Activated T-cell treated with anti-CD3 and anti-CD28 coated beads, Interleukin-2, amount 50 U/mL, for 72 hours (primary cell): Measurements from ENCODE around the gene TFAP2C. TPM values are rescaled to one million over a fixed set of nuclear protein-coding genes. Genes with fewer than 3 reads are reported as not detected.
"Not testable (repeated sequence)": the region's sequence is repeated elsewhere in the genome, so short reads cannot be mapped to it uniquely, and the experiment has no call there.

Experiments
- ATAC-seq, 2 donors: fragments of 150-1000 bp; cut with Tn5 transposase; replicated peaks in 1 of 2; 2 replicates each; pipeline ENCODE4 v1.10.0; 2021; ENCODE audit warnings: moderate library complexity in 2 of 2, mild to moderate bottlenecking in 1 of 2
- DNase-seq, 2 donors: peaks; one replicate each; pipeline ENCODE4 v3.0.0; 2021 to 2022; ENCODE audit warnings: mixed read lengths in 1 of 2
- H3K27ac Mint-ChIP-seq: one replicate; pipeline ENCODE4 v1.8.0; 2022; ENCODE audit warnings: mild to moderate bottlenecking, moderate library complexity, mixed read lengths
- H3K27me3 Mint-ChIP-seq: one replicate; pipeline ENCODE4 v1.8.0; 2022; ENCODE audit warnings: low read depth, mixed read lengths
- H3K36me3 Mint-ChIP-seq, 2 donors: one replicate each; pipeline ENCODE4 v1.8.0; 2022; ENCODE audit warnings: mixed read lengths in 2 of 2, mild to moderate bottlenecking in 1 of 2; ENCODE audit not compliant: insufficient read depth in 2 of 2
- H3K4me1 Mint-ChIP-seq: one replicate; pipeline ENCODE4 v1.8.0; 2022; ENCODE audit warnings: low read depth, mixed read lengths
- H3K4me3 Mint-ChIP-seq, 2 donors: one replicate each; pipeline ENCODE4 v1.8.0; 2022; ENCODE audit warnings: mild to moderate bottlenecking in 2 of 2, mixed read lengths in 2 of 2, moderate library complexity in 2 of 2
- H3K9me3 Mint-ChIP-seq, 2 donors: one replicate each; pipeline ENCODE4 v1.8.0; 2022; ENCODE audit warnings: mixed read lengths in 2 of 2
- total RNA-seq, 2 donors: library from RNA; stranded (reverse); gene quantifications; one replicate each; pipeline ENCODE4 v1.2.3, GENCODE V29; 2022

Gene TFAP2C
- total RNA-seq, 2 donors from 2014 or later, result 0.07 TPM; not detected in 1

- H3K27ac Mint-ChIP-seq, result no peak overlapping the region
- ATAC-seq (no peak), DNase-seq (no peak)
- H3K27me3 Mint-ChIP-seq, result peaks cover 58% of the 10 kb centered on the region
- no peaks in the 10 kb centered on the region for H3K36me3 Mint-ChIP-seq
- no peaks in the 10 kb centered on the region for H3K4me1 Mint-ChIP-seq
- no peak overlapping the region for H3K4me3 Mint-ChIP-seq
- H3K9me3 Mint-ChIP-seq, result no peaks in the 10 kb centered on the region
These were observed 5.8 kb downstream of the TFAP2C start for GRCh38 chr20:56634735-56635385.

- no peak for DNase-seq
- no peak overlapping the region for H3K27ac Mint-ChIP-seq
- peaks cover 51% of the 10 kb centered on the region for H3K27me3 Mint-ChIP-seq
- no peaks in the 10 kb centered on the region for H3K4me1 Mint-ChIP-seq
- no peak overlapping the region for H3K4me3 Mint-ChIP-seq
- ATAC-seq, result no peak
- no peaks in the 10 kb centered on the region for H3K9me3 Mint-ChIP-seq
- no peaks in the 10 kb centered on the region for H3K36me3 Mint-ChIP-seq
These were observed 7.6 kb downstream of the TFAP2C start for GRCh38 chr20:56636716-56637115.

- Mint-ChIP-seq H3K9me3 (no peaks in the 10 kb centered on the region), H3K27me3 (peaks cover 43% of the 10 kb centered on the region), H3K27ac (no peak overlapping the region), H3K36me3 (no peaks in the 10 kb centered on the region), H3K4me3 (no peak overlapping the region), H3K4me1 (no peaks in the 10 kb centered on the region)
- DNase-seq (no peak), ATAC-seq (no peak)
These were observed 8.5 kb downstream of the TFAP2C start for GRCh38 chr20:56637576-56637975.

- Mint-ChIP-seq H3K27ac (no peak overlapping the region), H3K9me3 (no peaks in the 10 kb centered on the region), H3K36me3 (no peaks in the 10 kb centered on the region), H3K4me1 (no peaks in the 10 kb centered on the region), H3K27me3 (peaks cover 6% of the 10 kb centered on the region), H3K4me3 (no peak overlapping the region)
- no peak for ATAC-seq
- DNase-seq, result no peak
These were observed 17.5 kb downstream of the TFAP2C start for GRCh38 chr20:56646599-56646998.

- Mint-ChIP-seq H3K36me3 (no peaks in the 10 kb centered on the region), H3K27me3 (no peaks in the 10 kb centered on the region), H3K9me3 (no peaks in the 10 kb centered on the region), H3K27ac (no peak overlapping the region), H3K4me3 (no peak overlapping the region), H3K4me1 (no peaks in the 10 kb centered on the region)
- ATAC-seq (no peak), DNase-seq (no peak)
These were observed 24.1 kb downstream of the TFAP2C start for GRCh38 chr20:56653211-56653610.

GRCh38 chr20:56656632-56657031 lies 27.5 kb downstream of the TFAP2C start:
- Mint-ChIP-seq H3K27me3 (no peaks in the 10 kb centered on the region), H3K4me1 (no peaks in the 10 kb centered on the region), H3K9me3 (no peaks in the 10 kb centered on the region), H3K27ac (no peak overlapping the region), H3K36me3 (no peaks in the 10 kb centered on the region), H3K4me3 (no peak overlapping the region)
- DNase-seq (no peak), ATAC-seq (no peak)

- Mint-ChIP-seq H3K27me3 (no peaks in the 10 kb centered on the region), H3K4me3 (no peak overlapping the region), H3K27ac (no peak overlapping the region), H3K9me3 (no peaks in the 10 kb centered on the region), H3K4me1 (no peaks in the 10 kb centered on the region), H3K36me3 (no peaks in the 10 kb centered on the region)
- DNase-seq (no peak), ATAC-seq (no peak)
These were observed 28.8 kb downstream of the TFAP2C start for GRCh38 chr20:56657879-56658278.

- not testable (repeated sequence) for H3K27me3 Mint-ChIP-seq, H3K9me3 Mint-ChIP-seq, H3K27ac Mint-ChIP-seq, ATAC-seq, DNase-seq, H3K4me3 Mint-ChIP-seq, H3K36me3 Mint-ChIP-seq, H3K4me1 Mint-ChIP-seq
These were observed 29.3 kb downstream of the TFAP2C start for GRCh38 chr20:56658341-56658947.

- Mint-ChIP-seq H3K27me3 (no peaks in the 10 kb centered on the region), H3K4me3 (no peak overlapping the region)
- no peak for ATAC-seq
These were observed 34.6 kb downstream of the TFAP2C start for GRCh38 chr20:56663660-56664059.

GRCh38 chr20:56664796-56665195 lies 35.7 kb downstream of the TFAP2C start:
- Mint-ChIP-seq H3K36me3 (no peaks in the 10 kb centered on the region), H3K4me1 (no peaks in the 10 kb centered on the region), H3K27me3 (no peaks in the 10 kb centered on the region), H3K4me3 (no peak overlapping the region), H3K27ac (no peak overlapping the region), H3K9me3 (no peaks in the 10 kb centered on the region)
- no peak for DNase-seq
- ATAC-seq, result no peak

More at GRCh38 chr20:56663660-56664059, 34.6 kb downstream of the TFAP2C start:
- DNase-seq, result no peak
- no peak overlapping the region for H3K27ac Mint-ChIP-seq
- H3K9me3 Mint-ChIP-seq, result no peaks in the 10 kb centered on the region
- no peaks in the 10 kb centered on the region for H3K4me1 Mint-ChIP-seq
- no peaks in the 10 kb centered on the region for H3K36me3 Mint-ChIP-seq

- H3K27ac Mint-ChIP-seq, result no peak overlapping the region
- no peak for DNase-seq
- H3K4me1 Mint-ChIP-seq, result no peaks in the 10 kb centered on the region
- H3K9me3 Mint-ChIP-seq, result no peaks in the 10 kb centered on the region
- no peaks in the 10 kb centered on the region for H3K27me3 Mint-ChIP-seq
- no peak overlapping the region for H3K4me3 Mint-ChIP-seq
- no peaks in the 10 kb centered on the region for H3K36me3 Mint-ChIP-seq
- no peak for ATAC-seq
These were observed 36.7 kb downstream of the TFAP2C start for GRCh38 chr20:56665806-56666205.

GRCh38 chr20:56673450-56673849 lies 44.3 kb downstream of the TFAP2C start:
- H3K4me3 Mint-ChIP-seq, result no peak overlapping the region
- H3K27me3 Mint-ChIP-seq, result no peaks in the 10 kb centered on the region
- H3K4me1 Mint-ChIP-seq, result no peaks in the 10 kb centered on the region
- H3K27ac Mint-ChIP-seq, result no peak overlapping the region
- DNase-seq (no peak), ATAC-seq (no peak)
- no peaks in the 10 kb centered on the region for H3K9me3 Mint-ChIP-seq
- H3K36me3 Mint-ChIP-seq, result no peaks in the 10 kb centered on the region

GRCh38 chr20:56676001-56676400 lies 46.9 kb downstream of the TFAP2C start:
- no peak for ATAC-seq

GRCh38 chr20:56676679-56677078 lies 47.6 kb downstream of the TFAP2C start:
- H3K36me3 Mint-ChIP-seq, result no peaks in the 10 kb centered on the region
- no peak overlapping the region for H3K4me3 Mint-ChIP-seq
- no peak for DNase-seq
- no peaks in the 10 kb centered on the region for H3K4me1 Mint-ChIP-seq
- ATAC-seq, result no peak
- no peaks in the 10 kb centered on the region for H3K9me3 Mint-ChIP-seq
- H3K27ac Mint-ChIP-seq, result no peak overlapping the region
- no peaks in the 10 kb centered on the region for H3K27me3 Mint-ChIP-seq

More at GRCh38 chr20:56676001-56676400, 46.9 kb downstream of the TFAP2C start:
- Mint-ChIP-seq H3K4me1 (no peaks in the 10 kb centered on the region), H3K27me3 (no peaks in the 10 kb centered on the region), H3K27ac (no peak overlapping the region), H3K4me3 (no peak overlapping the region), H3K9me3 (no peaks in the 10 kb centered on the region), H3K36me3 (no peaks in the 10 kb centered on the region)
- no peak for DNase-seq
